Measurements from ENCODE around the gene SLC23A3.

The SLC23A3 gene

GRCh38 chr2:219160186-219161017 lies 9.4 kb downstream of the SLC23A3 start, which contains the start of gene NHEJ1:
TSS of gene NHEJ1 (minus strand) at chr2:219160815. CDS start at chr2:219158362, 2,453 bp downstream.
- H3K27me3 Mint-ChIP-seq (ENCODE audit: low read depth): peaks cover 8% of the 10 kb centered on the region
- H3K27ac Mint-ChIP-seq: peak within 1 kb of the TSS; percentile 92 to 99 (median 99)
- peaks cover 17% of the 10 kb centered on the region for H3K4me1 Mint-ChIP-seq
- peak; percentile 99 to 100 (median 99) for TF ChIP-seq CTCF (IDR thresholded peaks at IDR 0.05; ENCODE audit: unreplicated experiment in 3 of 3)
- peaks cover 14% of the 10 kb centered on the region for H3K36me3 Mint-ChIP-seq (ENCODE audit: low read depth)
- H3K9me3 Mint-ChIP-seq: no peaks in the 10 kb centered on the region
- H3K4me3 Mint-ChIP-seq: peak within 1 kb of the TSS; percentile 93 to 98 (median 95)

GRCh38 chr2:219159771-219160185 lies 10.1 kb downstream of the SLC23A3 start:
- peak overlapping the region; percentile 92 to 99 (median 99) for H3K27ac Mint-ChIP-seq

GRCh38 chr2:219158586-219158985 lies 11.2 kb downstream of the SLC23A3 start:
- H3K4me1 Mint-ChIP-seq: peaks cover 17% of the 10 kb centered on the region
- no peaks in the 10 kb centered on the region for H3K9me3 Mint-ChIP-seq
- no peak for TF ChIP-seq CTCF (IDR thresholded peaks at IDR 0.05; ENCODE audit: unreplicated experiment in 3 of 3)
- H3K27ac Mint-ChIP-seq: peak overlapping the region in 1 of 3 experiments; percentile 13
- peaks cover 14% of the 10 kb centered on the region for H3K36me3 Mint-ChIP-seq (ENCODE audit: low read depth)
- H3K4me3 Mint-ChIP-seq: peak overlapping the region; percentile 32 to 62 (median 44)
- peaks cover 4% of the 10 kb centered on the region for H3K27me3 Mint-ChIP-seq (ENCODE audit: low read depth)

More at GRCh38 chr2:219159771-219160185, 10.1 kb downstream of the SLC23A3 start:
- Mint-ChIP-seq H3K27me3 (ENCODE audit: low read depth) (peaks cover 8% of the 10 kb centered on the region), H3K4me1 (peaks cover 17% of the 10 kb centered on the region), H3K4me3 (peak overlapping the region; percentile 93 to 98 (median 95)), H3K36me3 (ENCODE audit: low read depth) (peaks cover 14% of the 10 kb centered on the region), H3K9me3 (no peaks in the 10 kb centered on the region)
- no peak for TF ChIP-seq CTCF (IDR thresholded peaks at IDR 0.05; ENCODE audit: unreplicated experiment in 3 of 3)

- Mint-ChIP-seq H3K4me1 (peaks cover 17% of the 10 kb centered on the region), H3K4me3 (no peak overlapping the region), H3K36me3 (ENCODE audit: low read depth) (peaks cover 19% of the 10 kb centered on the region), H3K27ac (no peak overlapping the region), H3K9me3 (no peaks in the 10 kb centered on the region), H3K27me3 (ENCODE audit: low read depth) (no peaks in the 10 kb centered on the region)
- TF ChIP-seq CTCF (IDR thresholded peaks at IDR 0.05; ENCODE audit: unreplicated experiment in 3 of 3): no peak
Observed at GRCh38 chr2:219158025-219158424, 11.8 kb downstream of the SLC23A3 start.

GRCh38 chr2:219157396-219157795 lies 12.4 kb downstream of the SLC23A3 start:
- no peak for TF ChIP-seq CTCF (IDR thresholded peaks at IDR 0.05; ENCODE audit: unreplicated experiment in 3 of 3)
- Mint-ChIP-seq H3K27me3 (ENCODE audit: low read depth) (no peaks in the 10 kb centered on the region), H3K27ac (no peak overlapping the region), H3K36me3 (ENCODE audit: low read depth) (peaks cover 19% of the 10 kb centered on the region), H3K9me3 (no peaks in the 10 kb centered on the region), H3K4me1 (peaks cover 17% of the 10 kb centered on the region), H3K4me3 (peak overlapping the region in 1 of 3 experiments; percentile 48)
